GM12878 (cell line): ENCODE measurements around the gene DPM1. TPM values are rescaled to one million over a fixed set of nuclear protein-coding genes. Genes with fewer than 3 reads are reported as not detected.
"Not testable (repeated sequence)": the region's sequence is repeated elsewhere in the genome, so short reads cannot be mapped to it uniquely, and the experiment has no call there.

Experiments
- ATAC-seq: fragments of 200-7000 bp; cut with Tn5 transposase; 3 replicates; pipeline ENCODE4 v1.9.1; 2020; ENCODE audit warnings: mild to moderate bottlenecking, moderate library complexity
- BruUV-seq: library from RNA; stranded (reverse); fragments of 400-500 nt; replicated peaks from 2 replicates; lab custom pipeline; 2021; lab: Mats Ljungman, UMichigan
- CTCF ChIA-PET: fragments of 300-600 bp; sonication (Branson Sonifier 250); formaldehyde crosslinking; extraction: SDS; loops from one replicate; lab custom pipeline; 2021; ENCODE audit warnings: inconsistent platforms; lab: Yijun Ruan, JAX
- POLR2A ChIA-PET: fragments of 350-600 bp; formaldehyde crosslinking; extraction: SDS; loops from one replicate; lab custom pipeline; 2021; ENCODE audit warnings: inconsistent platforms; lab: Charles Lee
- RAD21 ChIA-PET: fragments of 300-600 bp; sonication (Branson Sonifier 250); formaldehyde crosslinking; loops from one replicate; lab custom pipeline; 2023; ENCODE audit warnings: antibody characterized with exemption; ENCODE audit not compliant: unreplicated experiment; lab: Charles Lee
- SMC1A ChIA-PET: fragments of 300-600 bp; sonication (Branson Sonifier 250); formaldehyde crosslinking; loops from one replicate; lab custom pipeline; 2023; ENCODE audit not compliant: unreplicated experiment, uncharacterized antibody; lab: Charles Lee
- DNase-seq: peaks from one replicate; pipeline ENCODE4 v3.0.0-alpha.2; 2011; ENCODE audit warnings: low read depth, low spot score
- FAIRE-seq: peaks from 3 replicates; lab custom pipeline; 2011; peaks lifted over from hg19 to GRCh38; lab: Jason Lieb, UNC
- H2AFZ ChIP-seq: 2 replicates; pipeline ENCODE4 v1.6.0; 2011; ENCODE audit warnings: low read depth, low read length, control low read depth; ENCODE audit not compliant: control insufficient read depth
- H3K27ac ChIP-seq: 2 replicates; pipeline ENCODE4 v1.5.1; 2011; ENCODE audit warnings: control low read depth; ENCODE audit not compliant: control insufficient read depth, insufficient read depth
- H3K27me3 ChIP-seq, 2 experiments: replicated peaks in 1 of 2; 2 replicates each; pipeline versions ENCODE4 v1.6.0 to v1.6.1; 2011; ENCODE audit warnings: low read length in 1 of 2; ENCODE audit not compliant: control insufficient read depth in 2 of 2, insufficient read depth in 2 of 2
- H3K36me3 ChIP-seq, 2 experiments: 2 replicates each; pipeline ENCODE4 v1.5.1; 2011; ENCODE audit warnings: low read length in 1 of 2; ENCODE audit not compliant: control insufficient read depth in 2 of 2, insufficient read depth in 2 of 2
- H3K4me1 ChIP-seq: 2 replicates; pipeline ENCODE4 v1.6.1; 2011; ENCODE audit warnings: mild to moderate bottlenecking, low read length, moderate library complexity, mixed read lengths; ENCODE audit not compliant: control insufficient read depth, insufficient read depth
- H3K4me2 ChIP-seq: 2 replicates; pipeline ENCODE4 v1.6.0; 2011; ENCODE audit warnings: control low read depth; ENCODE audit not compliant: control insufficient read depth, insufficient read depth
- H3K4me3 ChIP-seq: fragments of 200-600 bp; sonication (generic); 2 replicates; pipeline ENCODE4 v1.5.1; 2016
- H3K79me2 ChIP-seq: 2 replicates; pipeline ENCODE4 v1.6.0; 2011; ENCODE audit warnings: low read length; ENCODE audit not compliant: control insufficient read depth, insufficient read depth
- H3K9ac ChIP-seq: 2 replicates; pipeline ENCODE4 v1.8.0; 2011; ENCODE audit warnings: low read length, control low read depth, mixed read lengths; ENCODE audit not compliant: control insufficient read depth, insufficient read depth
- H3K9me3 ChIP-seq: replicated peaks from 3 replicates; pipeline ENCODE4 v1.5.1; 2011; ENCODE audit warnings: mild to moderate bottlenecking, low read length; ENCODE audit not compliant: control insufficient read depth, insufficient read depth
- H4K20me1 ChIP-seq: 2 replicates; pipeline ENCODE4 v1.6.0; 2011; ENCODE audit not compliant: control insufficient read depth, insufficient read depth
- SIX5 ChIP-seq: IDR thresholded peaks from 2 replicates; pipeline ENCODE4 v1.6.1; 2011; ENCODE audit warnings: mild to moderate bottlenecking, low read depth, low read length, moderate library complexity; ENCODE audit not compliant: severe bottlenecking
- STAT1 ChIP-seq: fragments of 450-650 bp; conservative IDR thresholded peaks from 2 replicates; pipeline ENCODE4 v1.6.1; 2014; ENCODE audit warnings: antibody characterized with exemption, mild to moderate bottlenecking
- WGBS: methylation state at CpG from one replicate; pipeline ENCODE4 v1.1.6; 2016; ENCODE audit warnings: low lambda C conversion rate; ENCODE audit not compliant: insufficient replicate concordance, insufficient coverage; ENCODE audit errors: missing lambda C conversion rate; 5-methylcytosine and 5-hydroxymethylcytosine counted together
- in situ Hi-C: fragments of 300-500 bp; cut with MboI; formaldehyde crosslinking; loops from 9 replicates; pipeline ENCODE4 v1.14.3; 2018; ENCODE audit warnings: mixed read lengths
- intact Hi-C: fragments of 100-400 bp; cut with micrococcal nuclease; formaldehyde crosslinking; loops from one replicate; pipeline ENCODE4 v1.14.2; 2022; ENCODE audit not compliant: unreplicated experiment
- polyA plus RNA-seq, 11 experiments: library from polyadenylated mRNA; depleted of rRNA in 4 of 11; unstranded in 6 of 11; stranded (reverse) in 5 of 11; fragments of >200 nt; fragmentation: Nextera tagmentation in 4 of 11; fragmentation: Illumina TruSeq in 1 of 11; extraction: Ambion mirVana in 4 of 11; extraction: Trizol in 1 of 11; gene quantifications; 1 replicate in 1 of 11; 2 replicates in 10 of 11; pipeline versions ENCODE4 v1.2.1 to v1.2.3, GENCODE V29; 2011 to 2016; ENCODE audit warnings: inconsistent platforms in 2 of 11, missing spikeins in 2 of 11, low read depth in 1 of 11
- total RNA-seq, 4 experiments: library from RNA; depleted of rRNA in 3 of 4; stranded (reverse); fragments of >200 nt in 3 of 4; fragmentation: Illumina TruSeq in 1 of 4; extraction: Trizol in 1 of 4; gene quantifications; 2 replicates each; pipeline versions ENCODE4 v1.2.1 to v1.2.3, GENCODE V29; 2013 to 2021

The DPM1 gene
- total and polyA plus RNA-seq, 10 of the 15 experiments (the other 5 are each of a cell fraction or from before 2014, with no cell fraction given), result 53.3 to 167 (median 108) TPM

- in situ Hi-C loops, result loop anchor here (10.0 kb wide), 1 partner anchor 645 kb away; no protein-coding TSS in a partner anchor
- H3K9me3 ChIP-seq, result no peaks in the 10 kb centered on the region
- H2AFZ ChIP-seq, result no peak overlapping the region
- no peak overlapping the region for H3K4me2 ChIP-seq
- no peak for DNase-seq
- BruUV-seq, result no TSS peak
- no peaks in the 10 kb centered on the region for H3K36me3 ChIP-seq
- TF ChIP-seq SIX5 (no peak), STAT1 (no peak)
- H3K4me3 ChIP-seq, result no peak overlapping the region
- no peaks in the 10 kb centered on the region for H3K79me2 ChIP-seq
- H3K9ac ChIP-seq, result no peak overlapping the region
- CTCF ChIA-PET, result interaction anchor here (0.6 to 14.7 kb wide), 5 partner anchors 22 to 636 kb away, joined by 3 to 177 read pairs (median 14); partner anchors contain the start of genes BCAS4, DPM1 and MOCS3
- no peak for FAIRE-seq
- no peaks in the 10 kb centered on the region for H3K4me1 ChIP-seq
- RAD21 ChIA-PET, result no interaction called here
- no peak overlapping the region for H3K27ac ChIP-seq
- H4K20me1 ChIP-seq, result no peaks in the 10 kb centered on the region; the same call in 1 of the 2 replicates
- WGBS, result 29% methylated on average over 8 of the region's 8 CpGs
- no peak for ATAC-seq
- SMC1A ChIA-PET, result no interaction called here
- POLR2A ChIA-PET, result interaction anchor here (0.5 kb wide), 1 partner anchor 13 kb away, joined by 3 read pairs; no protein-coding TSS in a partner anchor
- H3K27me3 ChIP-seq, result no peaks in the 10 kb centered on the region; a peak in 2 of 4 replicates
- intact Hi-C loops, result loop anchor here (5.0 to 10.0 kb wide), 3 partner anchors 188 to 642 kb away; no protein-coding TSS in a partner anchor
Measured at GRCh38 chr20:50980071-50980681, 21.8 kb upstream of the DPM1 start.

GRCh38 chr20:50978533-50978932, 20.2 kb upstream of the DPM1 start:
- H3K27ac ChIP-seq, H3K4me3 ChIP-seq, H3K9me3 ChIP-seq, POLR2A ChIA-PET, H3K4me2 ChIP-seq, DNase-seq, H3K9ac ChIP-seq, ATAC-seq, in situ Hi-C loops, H3K36me3 ChIP-seq, H3K4me1 ChIP-seq, FAIRE-seq, SMC1A ChIA-PET, RAD21 ChIA-PET, BruUV-seq, H3K79me2 ChIP-seq, H3K27me3 ChIP-seq, H2AFZ ChIP-seq, intact Hi-C loops, H4K20me1 ChIP-seq: not testable (repeated sequence)
- CTCF ChIA-PET, result interaction anchor here (0.8 kb wide), 1 partner anchor 188 kb away, joined by 3 read pairs; no protein-coding TSS in a partner anchor
- WGBS, result 34% methylated on average over 4 of the region's 4 CpGs
